Endothelial cell of umbilical vein (primary cell): ENCODE results near the gene PTPRH.

ENCODE experiments used
- POLR2A ChIP-seq: IDR thresholded peaks from 2 replicates; pipeline ENCODE4 v1.6.1; 2012; ENCODE audit warnings: low read depth, mild to moderate bottlenecking, control low read depth, low read length
- POLR2AphosphoS5 ChIP-seq: IDR thresholded peaks from 2 replicates; pipeline ENCODE4 v1.6.1; 2012; ENCODE audit warnings: low read depth, mild to moderate bottlenecking, control low read depth, low read length, moderate library complexity; ENCODE audit not compliant: insufficient read depth
- TF ChIP-seq, protein P1 (sequence below), 2 donors: IDR thresholded peaks; 1 replicate in 1 of 2; 2 replicates in 1 of 2; pipeline ENCODE4 v1.5.1; 2011; ENCODE audit warnings: low read length in 2 of 2, mild to moderate bottlenecking in 2 of 2, moderate library complexity in 2 of 2, control low read depth in 1 of 2, inconsistent platforms in 1 of 2, low read depth in 1 of 2; ENCODE audit not compliant: insufficient read depth in 1 of 2; ENCODE audit errors: extremely low read depth in 1 of 2

DNA sequence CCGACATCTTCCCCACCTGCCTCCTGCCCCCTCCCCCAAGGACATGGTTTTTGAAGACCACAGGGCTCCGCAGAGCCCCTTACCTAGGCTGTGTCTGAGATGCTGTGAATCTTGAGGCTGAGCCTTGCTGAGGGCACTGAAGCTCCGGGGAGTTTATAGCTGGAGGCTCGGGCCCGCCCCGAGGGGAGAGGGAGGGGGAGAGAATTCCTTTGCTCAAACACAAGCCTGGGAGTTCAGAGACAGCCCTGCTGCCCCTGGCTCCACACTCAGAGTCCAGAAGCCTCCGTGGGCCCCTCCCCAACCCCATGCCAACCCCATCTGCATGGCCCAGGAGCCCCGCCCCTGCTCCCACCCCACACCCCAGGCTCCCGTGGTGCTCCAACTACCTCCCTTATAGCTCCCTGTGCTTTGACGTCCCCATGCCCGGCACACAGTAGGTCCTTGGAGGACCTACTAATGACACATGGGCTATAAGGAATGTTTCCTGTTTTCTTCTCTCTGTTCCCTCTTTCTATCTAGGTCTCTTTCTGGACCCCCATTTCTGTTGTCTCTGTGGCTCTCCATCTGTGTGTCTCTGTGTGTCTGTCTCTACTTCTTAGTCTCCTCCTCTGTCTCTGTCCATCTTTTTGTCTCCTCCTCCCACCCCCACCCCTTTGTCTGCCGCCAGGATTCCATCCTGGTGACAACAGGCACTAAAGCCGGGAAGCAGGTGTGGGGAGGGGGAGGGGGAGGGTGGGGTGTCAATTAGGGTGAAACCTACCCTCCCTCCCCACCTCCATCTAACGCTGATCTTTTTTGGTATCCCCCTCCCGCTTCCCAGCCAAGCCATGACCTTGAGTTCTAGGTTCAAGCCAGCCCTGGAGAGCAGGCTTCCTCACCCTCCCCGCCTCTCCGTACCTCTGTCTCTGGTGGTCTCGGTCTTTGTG is 60.0 kb downstream of the PTPRH start, which contains the start of gene TNNT1:
- TF ChIP-seq POLR2AphosphoS5 (no peak), POLR2A (no peak)
- TF ChIP-seq, protein P1, sequence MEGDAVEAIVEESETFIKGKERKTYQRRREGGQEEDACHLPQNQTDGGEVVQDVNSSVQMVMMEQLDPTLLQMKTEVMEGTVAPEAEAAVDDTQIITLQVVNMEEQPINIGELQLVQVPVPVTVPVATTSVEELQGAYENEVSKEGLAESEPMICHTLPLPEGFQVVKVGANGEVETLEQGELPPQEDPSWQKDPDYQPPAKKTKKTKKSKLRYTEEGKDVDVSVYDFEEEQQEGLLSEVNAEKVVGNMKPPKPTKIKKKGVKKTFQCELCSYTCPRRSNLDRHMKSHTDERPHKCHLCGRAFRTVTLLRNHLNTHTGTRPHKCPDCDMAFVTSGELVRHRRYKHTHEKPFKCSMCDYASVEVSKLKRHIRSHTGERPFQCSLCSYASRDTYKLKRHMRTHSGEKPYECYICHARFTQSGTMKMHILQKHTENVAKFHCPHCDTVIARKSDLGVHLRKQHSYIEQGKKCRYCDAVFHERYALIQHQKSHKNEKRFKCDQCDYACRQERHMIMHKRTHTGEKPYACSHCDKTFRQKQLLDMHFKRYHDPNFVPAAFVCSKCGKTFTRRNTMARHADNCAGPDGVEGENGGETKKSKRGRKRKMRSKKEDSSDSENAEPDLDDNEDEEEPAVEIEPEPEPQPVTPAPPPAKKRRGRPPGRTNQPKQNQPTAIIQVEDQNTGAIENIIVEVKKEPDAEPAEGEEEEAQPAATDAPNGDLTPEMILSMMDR (IDR thresholded peaks at IDR 0.05; ENCODE audit: extremely low read depth in 1 of 2, insufficient read depth in 1 of 2, low read depth in 1 of 2, low read length in 2 of 2) = no peak
